MM.1S (cell line): ENCODE measurements around the gene LHX4.
A peak's percentile ranks its signal among the peaks of the same experiment; 100 is the strongest.

ENCODE experiments used
- DNase-seq: peaks from one replicate; pipeline ENCODE4 v3.0.0-alpha.2; 2015
- H2AFZ ChIP-seq: fragments of 300-600 bp; sonication (generic); 2 replicates; pipeline ENCODE4 v1.6.0; 2016; ENCODE audit warnings: antibody characterized with exemption, low read length
- H3F3A ChIP-seq: fragments of 300-600 bp; sonication (generic); 2 replicates; pipeline ENCODE4 v1.6.1; 2016; ENCODE audit warnings: mild to moderate bottlenecking, antibody characterized with exemption, low read length, moderate library complexity, mixed read lengths; ENCODE audit not compliant: insufficient read depth
- H3K27ac ChIP-seq: fragments of 300-600 bp; sonication (generic); 2 replicates; pipeline ENCODE4 v1.5.1; 2016; ENCODE audit warnings: mild to moderate bottlenecking, low read length
- H3K27me3 ChIP-seq: fragments of 300-600 bp; sonication (generic); replicated peaks from 2 replicates; pipeline ENCODE4 v1.6.0; 2016; ENCODE audit warnings: low read length; ENCODE audit not compliant: insufficient read depth
- H3K36me3 ChIP-seq: fragments of 300-600 bp; sonication (generic); replicated peaks from 2 replicates; pipeline ENCODE4 v1.6.1; 2016; ENCODE audit warnings: mild to moderate bottlenecking, low read length, mixed read lengths; ENCODE audit not compliant: insufficient read depth
- H3K4me1 ChIP-seq: fragments of 300-600 bp; sonication (generic); 2 replicates; pipeline ENCODE4 v1.6.1; 2016; ENCODE audit warnings: low read length, mixed read lengths
- H3K4me2 ChIP-seq: fragments of 300-600 bp; sonication (generic); 2 replicates; pipeline ENCODE4 v1.6.0; 2016; ENCODE audit warnings: low read depth, low read length
- H3K4me3 ChIP-seq: fragments of 300-600 bp; sonication (generic); 2 replicates; pipeline ENCODE4 v1.5.1; 2016; ENCODE audit warnings: low read length, mixed read lengths
- H3K79me2 ChIP-seq: fragments of 300-600 bp; sonication (generic); 2 replicates; pipeline ENCODE4 v1.6.1; 2016; ENCODE audit warnings: mixed run types, low read length, mixed read lengths
- H3K9ac ChIP-seq: fragments of 300-600 bp; sonication (generic); 2 replicates; pipeline ENCODE4 v1.6.1; 2016; ENCODE audit warnings: low read length, mixed read lengths
- H3K9me2 ChIP-seq: fragments of 300-600 bp; sonication (generic); replicated peaks from 2 replicates; pipeline ENCODE4 v1.6.1; 2016; ENCODE audit warnings: mild to moderate bottlenecking, low read length, mixed read lengths; ENCODE audit not compliant: insufficient read depth
- H3K9me3 ChIP-seq: fragments of 300-600 bp; sonication (generic); replicated peaks from 2 replicates; pipeline ENCODE4 v1.6.1; 2016; ENCODE audit warnings: mild to moderate bottlenecking, low read length, mixed read lengths; ENCODE audit not compliant: insufficient read depth
- H4K20me1 ChIP-seq: fragments of 300-600 bp; sonication (generic); 2 replicates; pipeline ENCODE4 v1.6.1; 2016; ENCODE audit warnings: mild to moderate bottlenecking, low read length, moderate library complexity, mixed read lengths; ENCODE audit not compliant: insufficient read depth
- EZH2 ChIP-seq: fragments of 300-600 bp; sonication (generic); optimal IDR thresholded peaks from 2 replicates; pipeline ENCODE3; 2017; ENCODE audit warnings: low read depth, mild to moderate bottlenecking, antibody characterized with exemption, low read length, mixed read lengths
- EZH2phosphoT487 ChIP-seq: fragments of 300-600 bp; sonication (generic); IDR thresholded peaks from 2 replicates; pipeline ENCODE4 v1.6.1; 2018; ENCODE audit warnings: antibody characterized with exemption, low read length
- TF ChIP-seq, protein P1 (sequence below): fragments of 300-600 bp; sonication (generic); IDR thresholded peaks from 2 replicates; pipeline ENCODE4 v1.5.1; 2016; ENCODE audit warnings: antibody characterized with exemption, low read length, mixed read lengths

Gene LHX4

DNA sequence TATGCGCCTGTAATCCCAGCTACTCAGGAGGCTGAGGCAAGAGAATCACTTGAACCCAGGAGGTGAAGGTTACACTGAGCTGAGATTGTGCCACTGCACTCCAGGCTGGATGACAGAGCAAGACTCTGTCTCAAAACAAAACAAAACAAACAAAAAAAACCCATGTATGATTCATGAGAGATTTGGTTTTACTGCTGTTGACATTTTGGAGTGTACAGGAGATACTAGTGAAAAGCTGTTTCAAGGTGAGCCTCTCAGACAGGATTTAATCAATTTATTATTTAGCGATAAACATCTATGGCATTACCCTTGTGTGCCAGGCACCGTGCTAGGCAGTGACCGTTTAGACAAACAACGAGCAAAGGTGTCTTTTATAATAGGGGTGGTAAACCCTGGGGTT, 16.5 kb downstream of the LHX4 start:
- Histone ChIP-seq H3K9me3 (no peaks in the 10 kb centered on the region), H3K4me3 (no peak overlapping the region), H3K4me1 (peaks cover 15% of the 10 kb centered on the region), H4K20me1 (no peaks in the 10 kb centered on the region), H3K9ac (no peak overlapping the region), H3K9me2 (no peaks in the 10 kb centered on the region), H3K27ac (peak overlapping the region; percentile 26; the same call in 1 of the 2 replicates), H2AFZ (peak overlapping the region; percentile 49; the same call in 1 of the 2 replicates), H3K27me3 (no peaks in the 10 kb centered on the region), H3K36me3 (no peaks in the 10 kb centered on the region), H3F3A (0 out of 2 replicates have a peak, but pooled peaks cover 5% of the 10 kb centered on the region), H3K79me2 (no peaks in the 10 kb centered on the region), H3K4me2 (peak overlapping the region; percentile 40)
- DNase-seq: no peak
- TF ChIP-seq EZH2phosphoT487 (no peak), EZH2 (no peak)
- TF ChIP-seq, protein P1, sequence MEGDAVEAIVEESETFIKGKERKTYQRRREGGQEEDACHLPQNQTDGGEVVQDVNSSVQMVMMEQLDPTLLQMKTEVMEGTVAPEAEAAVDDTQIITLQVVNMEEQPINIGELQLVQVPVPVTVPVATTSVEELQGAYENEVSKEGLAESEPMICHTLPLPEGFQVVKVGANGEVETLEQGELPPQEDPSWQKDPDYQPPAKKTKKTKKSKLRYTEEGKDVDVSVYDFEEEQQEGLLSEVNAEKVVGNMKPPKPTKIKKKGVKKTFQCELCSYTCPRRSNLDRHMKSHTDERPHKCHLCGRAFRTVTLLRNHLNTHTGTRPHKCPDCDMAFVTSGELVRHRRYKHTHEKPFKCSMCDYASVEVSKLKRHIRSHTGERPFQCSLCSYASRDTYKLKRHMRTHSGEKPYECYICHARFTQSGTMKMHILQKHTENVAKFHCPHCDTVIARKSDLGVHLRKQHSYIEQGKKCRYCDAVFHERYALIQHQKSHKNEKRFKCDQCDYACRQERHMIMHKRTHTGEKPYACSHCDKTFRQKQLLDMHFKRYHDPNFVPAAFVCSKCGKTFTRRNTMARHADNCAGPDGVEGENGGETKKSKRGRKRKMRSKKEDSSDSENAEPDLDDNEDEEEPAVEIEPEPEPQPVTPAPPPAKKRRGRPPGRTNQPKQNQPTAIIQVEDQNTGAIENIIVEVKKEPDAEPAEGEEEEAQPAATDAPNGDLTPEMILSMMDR: no peak

DNA sequence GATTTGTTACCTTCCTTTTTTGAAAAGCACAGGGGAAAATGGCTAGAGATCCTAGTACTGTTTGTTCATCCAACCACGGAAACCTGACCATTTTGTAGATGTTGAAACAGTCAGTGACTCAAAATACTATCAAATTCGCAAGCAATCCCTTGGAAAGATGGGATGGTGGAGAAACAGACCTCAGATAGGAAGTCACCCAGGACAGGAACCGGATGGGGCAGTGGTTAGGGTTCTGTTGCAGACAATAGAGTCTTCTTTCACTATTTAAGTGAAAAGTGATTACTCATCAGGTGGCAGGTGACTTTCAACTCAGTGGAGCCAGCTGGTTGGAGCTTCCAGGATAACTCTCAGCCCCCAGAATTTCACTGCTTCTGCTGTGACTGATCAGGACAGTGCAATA, 17.0 kb downstream of the LHX4 start:
- no peak overlapping the region for H3K9ac ChIP-seq
- H3K9me3 ChIP-seq: no peaks in the 10 kb centered on the region
- peak overlapping the region; percentile 26; the same call in 1 of the 2 replicates for H3K27ac ChIP-seq
- H3K79me2 ChIP-seq: no peaks in the 10 kb centered on the region
- peak overlapping the region; percentile 49 for H2AFZ ChIP-seq
- H3K36me3 ChIP-seq: no peaks in the 10 kb centered on the region
- no peaks in the 10 kb centered on the region for H4K20me1 ChIP-seq
- no peaks in the 10 kb centered on the region for H3K9me2 ChIP-seq
- no peak overlapping the region for H3K4me3 ChIP-seq
- TF ChIP-seq, protein P1: no peak
- no peak for TF ChIP-seq EZH2
- no peak for TF ChIP-seq EZH2phosphoT487
- 0 out of 2 replicates have a peak, but pooled peaks cover 5% of the 10 kb centered on the region for H3F3A ChIP-seq
- no peaks in the 10 kb centered on the region for H3K27me3 ChIP-seq
- H3K4me2 ChIP-seq: peak overlapping the region; percentile 40
- peak; percentile 86 for DNase-seq
- peaks cover 15% of the 10 kb centered on the region for H3K4me1 ChIP-seq

DNA sequence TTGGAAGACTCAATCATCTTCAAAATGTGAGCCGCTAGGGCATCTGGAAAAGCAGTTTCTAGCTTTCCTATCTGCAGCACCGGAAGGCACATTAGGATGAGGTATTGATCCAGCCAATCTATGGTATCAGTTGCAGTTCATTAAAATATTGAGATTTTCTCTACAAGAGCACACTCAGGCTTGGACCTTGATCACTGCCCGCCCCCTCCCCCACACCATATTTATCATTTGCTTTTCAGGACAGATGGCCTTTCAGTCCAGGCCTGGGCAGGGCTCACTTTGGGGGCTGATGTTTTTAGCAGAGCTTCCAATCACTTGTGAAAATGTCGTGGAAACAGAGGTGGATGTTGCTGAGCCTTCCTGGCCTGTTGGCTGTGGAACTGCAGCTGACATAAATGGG, 17.5 kb downstream of the LHX4 start:
- TF ChIP-seq, protein P1: no peak
- no peak for TF ChIP-seq EZH2phosphoT487
- no peak for TF ChIP-seq EZH2
- Histone ChIP-seq H3K27ac (peak overlapping the region; percentile 26; the same call in 1 of the 2 replicates), H3K36me3 (no peaks in the 10 kb centered on the region), H3F3A (0 out of 2 replicates have a peak, but pooled peaks cover 5% of the 10 kb centered on the region), H3K9me3 (no peaks in the 10 kb centered on the region), H3K79me2 (no peaks in the 10 kb centered on the region), H2AFZ (no peak overlapping the region), H3K27me3 (no peaks in the 10 kb centered on the region), H4K20me1 (no peaks in the 10 kb centered on the region), H3K4me2 (peak overlapping the region; percentile 40), H3K4me1 (peaks cover 15% of the 10 kb centered on the region), H3K4me3 (no peak overlapping the region), H3K9me2 (no peaks in the 10 kb centered on the region), H3K9ac (no peak overlapping the region)
- DNase-seq: no peak
